HepG2 (cell line): Measurements from ENCODE around the gene DNAJB6.

Experiments
- MYC ChIP-seq: sonication (generic); formaldehyde crosslinking; IDR thresholded peaks from 2 replicates; pipeline ENCODE4 v1.9.0; 2021; ENCODE audit warnings: missing genetic modification reagents, borderline replicate concordance
- POLR2AphosphoS5 ChIP-seq: IDR thresholded peaks from 2 replicates; pipeline ENCODE4 v1.6.1; 2012; ENCODE audit warnings: low read depth, low read length
- PPARG ChIP-seq: conservative IDR thresholded peaks from 2 replicates; pipeline ENCODE4 v1.6.1; 2016; ENCODE audit warnings: missing biosample characterization, missing genetic modification reagents
- TF ChIP-seq, protein P1 (sequence below), 2 experiments: fragments of 450-650 bp in 1 of 2; sonication (generic) in 1 of 2; formaldehyde crosslinking; IDR thresholded peaks; 2 replicates each; pipeline versions ENCODE4 v1.5.0 to v1.8.0; 2020 to 2022; ENCODE audit warnings: mild to moderate bottlenecking in 1 of 2, missing genetic modification reagents in 1 of 2
- TF ChIP-seq, protein P2 (sequence below): sonication (generic); formaldehyde crosslinking; IDR thresholded peaks from 2 replicates; pipeline ENCODE4 v1.5.0; 2020; ENCODE audit warnings: mild to moderate bottlenecking, missing genetic modification reagents, moderate library complexity

- TF ChIP-seq MYC (no peak), PPARG (no peak), POLR2AphosphoS5 (no peak)
- TF ChIP-seq, protein P1, sequence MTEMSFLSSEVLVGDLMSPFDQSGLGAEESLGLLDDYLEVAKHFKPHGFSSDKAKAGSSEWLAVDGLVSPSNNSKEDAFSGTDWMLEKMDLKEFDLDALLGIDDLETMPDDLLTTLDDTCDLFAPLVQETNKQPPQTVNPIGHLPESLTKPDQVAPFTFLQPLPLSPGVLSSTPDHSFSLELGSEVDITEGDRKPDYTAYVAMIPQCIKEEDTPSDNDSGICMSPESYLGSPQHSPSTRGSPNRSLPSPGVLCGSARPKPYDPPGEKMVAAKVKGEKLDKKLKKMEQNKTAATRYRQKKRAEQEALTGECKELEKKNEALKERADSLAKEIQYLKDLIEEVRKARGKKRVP (CRISPR knock-in tag; IDR thresholded peaks at IDR 0.05), result no peak
- TF ChIP-seq, protein P2, sequence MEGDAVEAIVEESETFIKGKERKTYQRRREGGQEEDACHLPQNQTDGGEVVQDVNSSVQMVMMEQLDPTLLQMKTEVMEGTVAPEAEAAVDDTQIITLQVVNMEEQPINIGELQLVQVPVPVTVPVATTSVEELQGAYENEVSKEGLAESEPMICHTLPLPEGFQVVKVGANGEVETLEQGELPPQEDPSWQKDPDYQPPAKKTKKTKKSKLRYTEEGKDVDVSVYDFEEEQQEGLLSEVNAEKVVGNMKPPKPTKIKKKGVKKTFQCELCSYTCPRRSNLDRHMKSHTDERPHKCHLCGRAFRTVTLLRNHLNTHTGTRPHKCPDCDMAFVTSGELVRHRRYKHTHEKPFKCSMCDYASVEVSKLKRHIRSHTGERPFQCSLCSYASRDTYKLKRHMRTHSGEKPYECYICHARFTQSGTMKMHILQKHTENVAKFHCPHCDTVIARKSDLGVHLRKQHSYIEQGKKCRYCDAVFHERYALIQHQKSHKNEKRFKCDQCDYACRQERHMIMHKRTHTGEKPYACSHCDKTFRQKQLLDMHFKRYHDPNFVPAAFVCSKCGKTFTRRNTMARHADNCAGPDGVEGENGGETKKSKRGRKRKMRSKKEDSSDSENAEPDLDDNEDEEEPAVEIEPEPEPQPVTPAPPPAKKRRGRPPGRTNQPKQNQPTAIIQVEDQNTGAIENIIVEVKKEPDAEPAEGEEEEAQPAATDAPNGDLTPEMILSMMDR (CRISPR knock-in tag), result no peak
These were observed 24.7 kb downstream of the DNAJB6 start for GRCh38 chr7:157361537-157361936.
